Activated CD4-positive, alpha-beta T cell treated with anti-CD3 and anti-CD28 coated beads, Interleukin-2, amount 10 ng/mL, durations not matched to agents 24 days and 14 days (primary cell): ENCODE data around the gene BEGAIN. TPM values are rescaled to one million over a fixed set of nuclear protein-coding genes. Genes with fewer than 3 reads are reported as not detected.
A peak's percentile ranks its signal among the peaks of the same experiment; 100 is the strongest.

Experiments
- DNase-seq: peaks from one replicate; pipeline ENCODE4 v3.0.0; 2022
- H3K27ac Mint-ChIP-seq: one replicate; pipeline ENCODE4 v1.8.0; 2022; ENCODE audit warnings: mild to moderate bottlenecking, mixed read lengths
- H3K27me3 Mint-ChIP-seq: one replicate; pipeline ENCODE4 v1.8.0; 2022; ENCODE audit warnings: mixed read lengths
- H3K36me3 Mint-ChIP-seq: one replicate; pipeline ENCODE4 v1.8.0; 2022; ENCODE audit warnings: low read depth, mild to moderate bottlenecking, mixed read lengths
- H3K4me1 Mint-ChIP-seq: one replicate; pipeline ENCODE4 v1.8.0; 2021; ENCODE audit warnings: mixed read lengths
- H3K4me3 Mint-ChIP-seq: one replicate; pipeline ENCODE4 v1.8.0; 2022; ENCODE audit warnings: mild to moderate bottlenecking, moderate library complexity, mixed read lengths
- H3K9me3 Mint-ChIP-seq: one replicate; pipeline ENCODE4 v1.8.0; 2021; ENCODE audit warnings: mixed read lengths
- intact Hi-C: fragments of 100-400 bp; cut with micrococcal nuclease; formaldehyde crosslinking; loops from one replicate; pipeline ENCODE4 v1.15.1; 2023
- total RNA-seq: library from RNA; stranded (reverse); gene quantifications from 2 replicates; pipeline ENCODE4 v1.2.3, GENCODE V29; 2022

The BEGAIN gene
- total RNA-seq, 1 donor from 2014 or later = 4.8 TPM

DNA sequence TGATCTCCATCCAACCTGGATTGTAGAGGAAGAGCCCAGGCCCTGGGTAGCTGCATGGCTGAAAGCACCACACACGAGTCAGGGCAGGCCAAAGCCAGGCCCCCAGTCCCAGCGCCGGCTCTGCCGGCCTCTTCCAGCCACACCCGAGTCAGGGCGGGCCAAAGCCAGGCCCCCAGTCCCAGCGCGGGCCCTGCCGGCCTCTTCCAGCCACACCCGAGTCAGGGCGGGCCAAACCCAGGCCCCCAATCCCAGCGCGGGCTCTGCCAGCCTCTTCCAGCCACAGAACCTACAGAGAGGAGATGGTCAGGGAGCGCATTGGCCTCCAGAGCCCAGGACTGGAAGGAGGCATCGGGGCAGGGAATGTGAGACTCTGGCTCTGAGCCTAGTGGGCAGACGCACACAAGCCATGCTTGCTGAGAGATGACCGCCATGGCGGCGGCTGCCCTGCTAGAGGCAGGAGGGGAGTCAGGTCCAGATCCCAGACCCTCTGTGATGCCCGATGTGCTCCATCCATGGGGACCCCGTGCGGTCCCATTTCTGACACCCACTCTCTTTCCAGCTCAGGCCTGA lies 30.2 kb downstream of the BEGAIN start:
- no peaks in the 10 kb centered on the region for H3K36me3 Mint-ChIP-seq
- H3K27me3 Mint-ChIP-seq = no peaks in the 10 kb centered on the region
- no peak overlapping the region for H3K27ac Mint-ChIP-seq

DNA sequence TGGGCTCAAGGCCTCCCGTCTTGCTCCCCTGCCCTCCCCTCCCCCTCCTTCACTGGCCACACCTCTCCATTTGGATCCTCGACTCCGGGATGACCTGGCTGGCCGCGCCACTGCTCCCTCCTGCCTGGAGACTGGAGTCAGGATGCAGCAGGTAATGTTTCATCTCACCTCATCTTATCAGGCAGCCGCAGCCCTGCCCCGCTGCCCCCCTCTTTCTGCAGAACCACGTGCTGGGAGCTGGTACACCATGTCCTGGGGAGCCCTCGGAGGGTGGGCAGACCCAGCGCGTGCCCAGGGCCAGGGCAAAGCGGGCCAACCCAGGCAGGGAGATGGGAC lies 31.1 kb downstream of the BEGAIN start:
- H3K4me3 Mint-ChIP-seq = no peak overlapping the region
- intact Hi-C loops = no loop called here

More for the DNA sequence above, 30.2 kb downstream of the BEGAIN start:
- Mint-ChIP-seq H3K4me3 (no peak overlapping the region), H3K4me1 (peaks cover 6% of the 10 kb centered on the region), H3K9me3 (no peaks in the 10 kb centered on the region)
- intact Hi-C loops = no loop called here
- DNase-seq = no peak

DNA sequence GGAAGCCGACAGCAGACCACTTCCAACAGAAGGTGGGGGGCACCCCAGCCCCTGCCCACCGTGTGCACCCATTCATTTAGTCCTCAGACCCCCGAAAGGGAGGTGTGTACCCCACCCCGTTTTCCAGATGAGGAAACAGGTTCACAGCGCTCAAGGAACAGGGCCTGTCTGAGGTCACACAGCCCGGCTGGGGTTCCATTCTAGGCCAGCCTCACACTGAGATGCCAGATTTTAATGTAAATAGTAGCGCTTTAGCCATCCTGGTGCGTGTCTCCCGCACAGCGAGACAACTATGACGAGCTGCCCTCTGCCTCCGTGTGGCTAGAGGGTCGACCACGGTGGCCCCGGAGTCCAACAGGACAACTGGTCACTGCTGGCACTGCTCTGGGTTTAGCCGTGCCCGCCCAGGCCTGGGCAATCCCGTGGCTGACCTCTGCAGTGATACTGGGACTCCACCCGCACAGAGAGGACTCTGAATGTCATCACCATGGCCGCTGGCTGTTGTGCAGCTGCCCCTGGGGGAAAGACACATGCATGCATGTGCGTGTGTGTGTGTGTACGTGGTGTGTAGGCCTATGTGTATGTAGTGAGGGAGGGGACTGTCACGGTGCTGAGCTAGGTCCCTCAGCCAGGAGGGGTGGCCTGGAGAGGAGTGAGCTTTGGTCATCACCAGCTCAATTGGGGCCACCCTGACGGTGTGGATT lies 31.6 kb downstream of the BEGAIN start:
- H3K27ac Mint-ChIP-seq = no peak overlapping the region
- no peak for DNase-seq
- intact Hi-C loops = no loop called here

More for the DNA sequence above, 31.1 kb downstream of the BEGAIN start:
- no peak overlapping the region for H3K27ac Mint-ChIP-seq
- H3K36me3 Mint-ChIP-seq = no peaks in the 10 kb centered on the region
- DNase-seq = no peak
- H3K27me3 Mint-ChIP-seq = no peaks in the 10 kb centered on the region
- no peaks in the 10 kb centered on the region for H3K9me3 Mint-ChIP-seq
- H3K4me1 Mint-ChIP-seq = peaks cover 6% of the 10 kb centered on the region

DNA sequence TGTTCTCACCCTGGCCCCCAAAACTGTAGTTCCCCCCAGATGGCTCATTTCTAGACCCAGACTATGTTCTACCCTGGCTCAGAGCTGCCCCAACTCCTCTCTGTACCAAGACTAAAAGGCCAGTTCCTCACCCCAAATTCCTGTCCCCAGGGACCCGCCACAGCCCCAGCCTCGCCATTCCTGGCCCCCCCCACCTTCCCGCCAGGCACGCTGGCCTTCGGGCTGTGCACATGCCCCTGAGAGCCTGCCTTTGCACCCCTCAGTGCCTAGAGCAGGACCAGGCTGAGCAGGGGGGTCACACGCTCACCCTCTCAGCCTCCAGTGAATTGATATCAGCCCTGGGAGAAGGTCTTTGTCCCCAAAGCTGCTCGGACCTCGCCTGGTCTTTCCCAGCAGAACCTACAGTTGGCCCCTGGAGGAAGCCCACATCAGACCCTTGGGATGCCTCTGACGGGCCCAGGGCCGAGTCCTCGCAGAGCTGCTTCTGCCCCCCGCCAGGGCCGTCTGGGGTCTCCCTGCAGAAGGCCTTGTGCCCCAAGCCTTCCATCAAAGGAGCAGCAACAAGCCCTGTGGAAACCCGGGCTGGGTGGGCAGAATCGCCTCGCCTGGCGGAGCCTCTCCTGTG lies 32.4 kb downstream of the BEGAIN start:
- Mint-ChIP-seq H3K9me3 (no peaks in the 10 kb centered on the region), H3K4me1 (peaks cover 6% of the 10 kb centered on the region), H3K4me3 (no peak overlapping the region), H3K36me3 (no peaks in the 10 kb centered on the region), H3K27ac (no peak overlapping the region), H3K27me3 (no peaks in the 10 kb centered on the region)
- DNase-seq = no peak
- intact Hi-C loops = no loop called here

More for the DNA sequence above, 31.6 kb downstream of the BEGAIN start:
- Mint-ChIP-seq H3K36me3 (no peaks in the 10 kb centered on the region), H3K4me1 (peaks cover 6% of the 10 kb centered on the region), H3K4me3 (no peak overlapping the region), H3K27me3 (no peaks in the 10 kb centered on the region), H3K9me3 (no peaks in the 10 kb centered on the region)

DNA sequence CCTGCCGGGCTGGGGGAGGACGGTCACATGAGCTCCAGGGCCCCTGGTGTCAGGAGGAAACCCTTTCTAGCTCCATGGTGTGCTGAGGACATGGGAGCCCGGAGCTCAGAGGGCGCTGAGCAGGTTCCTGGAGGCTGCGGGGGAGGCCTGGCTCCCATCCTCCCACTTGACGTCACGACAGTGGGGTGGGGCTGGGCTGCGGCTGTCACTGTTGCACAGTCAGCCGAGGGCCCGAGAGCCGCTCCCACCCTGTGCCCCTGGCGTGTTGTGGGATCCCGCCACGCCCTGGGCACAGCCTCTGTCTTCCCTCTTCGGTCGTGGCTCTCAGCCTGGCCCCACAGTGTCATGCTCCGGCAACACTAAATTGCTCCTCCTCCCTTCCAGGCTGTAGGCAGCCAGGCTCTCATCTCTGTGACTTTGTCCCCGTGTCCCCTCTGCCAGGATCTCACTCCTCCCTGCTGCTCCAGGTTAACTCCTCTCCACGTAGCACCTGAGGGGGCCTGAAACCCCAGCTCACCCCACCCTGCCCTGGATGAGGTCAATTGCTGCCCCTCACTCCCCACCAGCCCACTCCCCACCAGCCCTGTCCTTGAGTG lies 33.0 kb downstream of the BEGAIN start:
- H3K27me3 Mint-ChIP-seq = no peaks in the 10 kb centered on the region
- no peaks in the 10 kb centered on the region for H3K36me3 Mint-ChIP-seq
- no peak overlapping the region for H3K4me3 Mint-ChIP-seq
- no peaks in the 10 kb centered on the region for H3K9me3 Mint-ChIP-seq
- peaks cover 6% of the 10 kb centered on the region for H3K4me1 Mint-ChIP-seq
- peak; percentile 72 for DNase-seq
- H3K27ac Mint-ChIP-seq = no peak overlapping the region
- intact Hi-C loops = no loop called here

DNA sequence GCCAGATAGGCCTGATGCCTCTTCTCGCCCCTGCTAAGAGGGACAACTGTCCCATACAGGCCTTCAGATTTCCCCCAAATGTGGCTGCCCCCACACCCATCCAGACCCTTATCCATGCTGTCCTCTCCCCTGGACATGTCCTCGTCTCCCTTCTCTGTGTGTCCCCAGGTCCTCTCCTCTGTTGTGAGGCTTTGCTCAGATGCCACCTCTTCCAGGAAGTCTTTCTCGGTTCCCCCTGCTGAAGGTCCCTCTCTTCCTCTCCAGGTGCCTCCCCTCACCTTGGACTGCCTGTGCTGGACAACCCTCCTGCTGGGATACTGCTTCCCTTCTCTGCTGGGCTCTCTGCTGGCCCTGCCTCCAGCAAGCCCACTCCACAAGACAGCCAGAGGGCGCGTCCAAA lies 33.7 kb downstream of the BEGAIN start:
- Mint-ChIP-seq H3K9me3 (no peaks in the 10 kb centered on the region), H3K4me3 (no peak overlapping the region), H3K36me3 (no peaks in the 10 kb centered on the region), H3K4me1 (peaks cover 6% of the 10 kb centered on the region), H3K27me3 (no peaks in the 10 kb centered on the region), H3K27ac (no peak overlapping the region)
- intact Hi-C loops = no loop called here
- DNase-seq = no peak

DNA sequence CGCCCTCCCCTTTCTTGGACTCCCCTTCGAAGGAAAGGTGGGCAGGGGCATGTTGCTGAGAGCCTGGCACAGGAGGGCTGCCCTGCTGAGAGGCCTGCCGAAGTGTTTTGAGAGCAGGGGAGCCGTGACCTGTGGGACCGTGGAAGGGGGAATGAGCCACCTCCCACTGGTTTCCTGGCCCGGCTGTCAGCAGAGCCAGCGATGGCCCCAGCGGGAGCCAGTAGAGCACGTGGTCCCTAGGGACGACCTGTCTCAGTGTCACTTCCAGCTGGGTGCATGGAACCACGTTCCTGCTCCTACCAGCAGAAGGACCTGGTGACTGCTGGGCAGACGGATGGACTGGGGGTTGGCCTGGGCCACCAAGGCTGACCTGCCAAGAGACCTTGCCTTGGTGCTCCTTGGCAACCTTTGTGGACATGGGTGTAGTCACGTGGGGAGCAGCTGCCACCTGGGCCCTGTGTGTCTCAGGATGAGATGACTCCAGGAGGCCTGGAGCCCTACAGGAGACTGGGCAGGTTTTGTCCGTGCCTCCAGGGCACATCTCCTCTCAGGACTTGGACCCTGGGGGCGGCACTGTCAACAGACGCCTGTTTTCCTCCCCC lies 34.6 kb downstream of the BEGAIN start:
- H3K4me1 Mint-ChIP-seq = peaks cover 8% of the 10 kb centered on the region
- intact Hi-C loops = no loop called here
- H3K27ac Mint-ChIP-seq = no peak overlapping the region
- no peaks in the 10 kb centered on the region for H3K27me3 Mint-ChIP-seq
- DNase-seq = no peak
- H3K36me3 Mint-ChIP-seq = no peaks in the 10 kb centered on the region
- H3K4me3 Mint-ChIP-seq = no peak overlapping the region
- H3K9me3 Mint-ChIP-seq = no peaks in the 10 kb centered on the region

DNA sequence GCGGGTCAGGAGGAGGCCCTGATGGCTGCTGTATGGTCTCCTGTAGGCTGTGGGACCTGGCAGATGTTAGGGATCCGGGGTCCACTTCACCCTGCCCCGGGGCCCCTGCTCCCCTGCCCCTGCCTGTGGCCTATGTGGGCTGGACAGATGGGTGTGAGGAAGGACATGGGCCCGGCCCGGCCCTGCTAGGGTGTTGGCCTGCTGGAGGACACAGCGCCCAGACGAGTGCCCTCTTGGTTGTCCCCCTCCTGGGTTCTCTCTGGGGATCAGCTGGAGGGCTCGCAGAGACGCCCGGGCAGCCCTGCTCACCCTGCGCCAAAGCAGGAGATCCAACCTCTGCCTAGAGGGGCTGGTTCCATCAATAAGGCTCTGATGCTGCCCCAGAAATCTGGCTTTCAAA lies 36.2 kb downstream of the BEGAIN start:
- Mint-ChIP-seq H3K9me3 (no peaks in the 10 kb centered on the region), H3K36me3 (no peaks in the 10 kb centered on the region), H3K4me3 (no peak overlapping the region), H3K27me3 (no peaks in the 10 kb centered on the region), H3K27ac (no peak overlapping the region), H3K4me1 (peaks cover 10% of the 10 kb centered on the region)
- intact Hi-C loops = no loop called here
- DNase-seq = no peak

DNA sequence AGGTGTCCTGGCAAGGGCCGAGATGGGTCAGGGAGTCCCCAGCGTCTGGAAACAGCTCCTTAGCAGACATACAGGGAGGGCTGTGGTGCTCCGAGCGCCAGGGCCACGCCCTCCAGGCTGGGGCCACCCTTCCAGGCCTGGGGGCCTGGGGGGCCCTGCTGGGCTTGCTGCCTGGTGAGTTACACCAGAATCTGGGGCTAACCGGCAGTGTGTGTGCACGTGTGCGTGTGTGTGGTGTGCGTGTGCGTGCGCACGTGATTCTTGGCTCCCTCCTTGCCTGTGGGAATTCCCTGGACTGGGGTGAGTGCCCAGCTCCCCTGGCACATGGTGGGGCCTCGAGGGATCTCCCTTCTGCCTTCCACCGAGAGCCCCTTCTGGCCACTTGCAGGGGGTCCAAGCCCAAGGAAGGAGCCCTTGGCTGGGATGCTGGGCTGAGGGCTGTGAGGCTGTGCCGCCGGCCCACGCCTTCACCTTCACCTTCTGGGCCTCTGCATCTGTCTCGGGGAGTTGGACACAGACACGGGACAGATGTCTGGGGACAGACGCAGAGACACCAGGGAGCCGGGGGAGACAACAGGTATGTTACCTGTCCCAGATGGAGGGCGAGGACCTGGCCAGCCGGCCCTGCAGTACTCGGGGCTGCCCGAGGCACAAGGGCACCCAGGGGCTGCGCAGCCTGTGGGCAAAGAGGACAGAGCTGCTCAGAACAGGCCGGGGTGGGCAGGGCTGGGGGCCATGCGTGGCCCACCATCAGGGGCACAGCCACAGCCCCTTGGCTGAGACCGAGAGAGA lies 37.2 kb downstream of the BEGAIN start:
- intact Hi-C loops = no loop called here
- Mint-ChIP-seq H3K27ac (no peak overlapping the region), H3K36me3 (no peaks in the 10 kb centered on the region), H3K27me3 (no peaks in the 10 kb centered on the region), H3K9me3 (no peaks in the 10 kb centered on the region), H3K4me1 (peaks cover 10% of the 10 kb centered on the region), H3K4me3 (no peak overlapping the region)
- DNase-seq = peak; percentile 56

DNA sequence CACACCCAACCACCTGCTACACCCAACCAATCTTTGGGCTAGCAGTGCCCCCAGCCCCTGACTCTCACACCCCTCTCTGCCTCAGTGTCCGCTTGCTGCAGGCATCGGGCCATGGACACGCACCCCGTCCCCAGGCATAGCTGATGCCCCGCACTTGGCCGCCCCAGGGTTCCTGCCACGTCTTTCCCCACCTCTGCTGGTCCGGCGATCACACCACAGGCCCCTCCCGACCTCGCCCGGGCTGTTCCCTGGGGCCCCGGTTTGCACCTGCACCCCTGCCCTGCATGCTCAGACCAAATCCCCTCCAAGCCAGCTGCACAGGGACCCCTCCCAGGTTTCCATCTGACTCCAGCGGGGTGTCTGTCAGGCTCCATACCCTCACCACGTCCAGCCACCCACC lies 38.3 kb downstream of the BEGAIN start:
- Mint-ChIP-seq H3K9me3 (no peaks in the 10 kb centered on the region), H3K36me3 (no peaks in the 10 kb centered on the region), H3K27me3 (no peaks in the 10 kb centered on the region), H3K4me3 (no peak overlapping the region), H3K27ac (no peak overlapping the region), H3K4me1 (peaks cover 10% of the 10 kb centered on the region)
- intact Hi-C loops = no loop called here
- DNase-seq = peak; percentile 56

DNA sequence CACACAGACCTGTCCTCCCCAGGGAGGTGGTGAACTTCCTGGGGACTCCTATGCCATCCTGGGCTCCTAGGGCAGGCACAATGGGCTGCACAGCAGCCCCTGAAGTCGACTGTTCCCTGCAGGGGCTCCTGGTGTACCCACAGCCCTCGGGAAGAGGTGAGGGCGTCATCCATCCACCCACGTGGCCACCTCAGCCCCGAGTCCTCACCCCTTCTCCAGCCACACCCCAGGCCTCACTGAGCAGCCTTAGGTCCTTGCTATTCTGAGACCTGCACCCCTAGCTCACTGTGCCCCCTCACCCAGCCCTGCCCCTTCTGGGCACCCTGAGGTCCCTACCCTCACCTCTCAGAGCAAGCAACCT lies 38.9 kb downstream of the BEGAIN start:
- peaks cover 10% of the 10 kb centered on the region for H3K4me1 Mint-ChIP-seq
- peak; percentile 55 for DNase-seq
- H3K36me3 Mint-ChIP-seq = no peaks in the 10 kb centered on the region
- H3K27ac Mint-ChIP-seq = peak overlapping the region; percentile 62
- intact Hi-C loops = no loop called here
- no peaks in the 10 kb centered on the region for H3K9me3 Mint-ChIP-seq
- no peaks in the 10 kb centered on the region for H3K27me3 Mint-ChIP-seq
- peak overlapping the region; percentile 29 for H3K4me3 Mint-ChIP-seq

DNA sequence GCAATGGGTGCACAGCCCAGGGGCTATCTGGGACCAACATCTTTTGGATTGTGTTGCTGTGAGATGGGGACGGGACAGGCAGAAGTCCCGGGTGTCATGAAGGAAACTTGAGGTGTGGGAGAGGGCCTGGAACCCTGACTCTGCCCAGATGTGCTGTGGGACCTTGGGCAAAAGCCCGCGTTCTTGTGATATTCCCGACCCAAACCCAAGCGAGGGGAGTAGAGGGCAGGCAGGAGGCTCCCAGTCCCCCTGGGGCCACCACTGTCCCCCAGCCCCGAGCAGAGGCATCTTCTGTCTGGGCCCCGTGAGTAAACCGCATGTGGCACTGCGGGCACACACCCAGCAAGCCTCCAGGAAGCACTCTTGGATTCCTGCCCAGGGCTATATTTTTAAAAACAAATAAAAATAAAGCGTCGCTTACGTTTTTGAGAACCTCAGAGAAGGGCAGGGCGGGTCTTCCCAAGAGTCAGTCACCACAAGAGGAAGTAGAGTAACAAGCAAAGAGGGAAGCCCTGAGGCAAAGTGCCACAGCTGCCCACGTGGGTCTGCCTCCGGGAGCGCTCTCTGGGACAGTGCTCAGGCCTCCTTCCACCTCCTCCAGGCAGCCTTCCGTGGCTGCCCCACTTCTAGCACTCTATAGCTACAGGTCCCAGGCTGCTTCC lies 39.5 kb downstream of the BEGAIN start:
- H3K27ac Mint-ChIP-seq = peak overlapping the region; percentile 62
- H3K4me1 Mint-ChIP-seq = peaks cover 10% of the 10 kb centered on the region
- no peaks in the 10 kb centered on the region for H3K9me3 Mint-ChIP-seq
- intact Hi-C loops = no loop called here
- no peaks in the 10 kb centered on the region for H3K36me3 Mint-ChIP-seq
- H3K27me3 Mint-ChIP-seq = no peaks in the 10 kb centered on the region
- DNase-seq = peak; percentile 73
- H3K4me3 Mint-ChIP-seq = peak overlapping the region; percentile 37

DNA sequence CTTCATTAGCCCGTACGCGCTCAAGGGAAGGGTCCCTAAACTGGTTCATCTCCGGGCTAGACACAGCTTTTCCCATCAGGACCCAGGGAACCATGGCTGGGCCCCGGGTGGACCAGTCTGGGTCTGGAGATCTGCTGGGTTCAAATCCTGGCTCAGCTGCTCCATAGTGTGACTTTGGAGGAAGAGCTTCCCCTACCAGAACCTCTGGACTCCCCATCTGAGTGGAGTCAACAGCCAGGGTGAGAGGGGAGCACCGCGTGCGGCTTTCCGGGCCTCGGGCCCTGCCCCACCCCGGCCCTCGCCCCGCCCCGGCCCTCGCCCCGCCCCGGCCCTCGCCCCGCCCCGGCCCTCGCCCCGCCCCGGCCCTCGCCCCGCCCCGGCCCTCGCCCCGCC lies 41.2 kb downstream of the BEGAIN start:
- Mint-ChIP-seq H3K9me3 (no peaks in the 10 kb centered on the region), H3K4me1 (peaks cover 10% of the 10 kb centered on the region), H3K36me3 (no peaks in the 10 kb centered on the region), H3K4me3 (peak overlapping the region; percentile 12), H3K27ac (peak overlapping the region; percentile 34), H3K27me3 (no peaks in the 10 kb centered on the region)
- no peak for DNase-seq
- intact Hi-C loops = no loop called here
